ENCODE measurements around the gene SEMA4G.
"Not testable (repeated sequence)": the region's sequence is repeated elsewhere in the genome, so short reads cannot be mapped to it uniquely, and the experiment has no call there.

The SEMA4G gene

GRCh38 chr10:100970914-100971811, 1.9 kb downstream of the SEMA4G start:
- H3K4me3 ChIP-seq (ENCODE audit: low read depth, low read length): no peak overlapping the region
- TF ChIP-seq CTCF (IDR thresholded peaks at IDR 0.05; ENCODE audit: low read depth, low read length): no peak

GRCh38 chr10:100972115-100972903, 3.0 kb downstream of the SEMA4G start:
- H3K4me3 ChIP-seq (ENCODE audit: low read depth, low read length): no peak overlapping the region
- no peak for TF ChIP-seq CTCF (IDR thresholded peaks at IDR 0.05; ENCODE audit: low read depth, low read length)

- TF ChIP-seq CTCF (IDR thresholded peaks at IDR 0.05; ENCODE audit: low read depth, low read length): no peak
- no peak overlapping the region for H3K4me3 ChIP-seq (ENCODE audit: low read depth, low read length)
Measured at GRCh38 chr10:100972904-100973535, 3.7 kb downstream of the SEMA4G start.

GRCh38 chr10:100975397-100975796, 6.1 kb downstream of the SEMA4G start:
- H3K4me3 ChIP-seq (ENCODE audit: low read depth, low read length): not testable (repeated sequence)

- H3K4me3 ChIP-seq (ENCODE audit: low read depth, low read length): no peak overlapping the region
Measured at GRCh38 chr10:100976906-100977305, 7.6 kb downstream of the SEMA4G start.

GRCh38 chr10:100977436-100977835, 8.1 kb downstream of the SEMA4G start:
- TF ChIP-seq CTCF (IDR thresholded peaks at IDR 0.05; ENCODE audit: low read depth, low read length): no peak
- no peak overlapping the region for H3K4me3 ChIP-seq (ENCODE audit: low read depth, low read length)

More at GRCh38 chr10:100976906-100977305, 7.6 kb downstream of the SEMA4G start:
- TF ChIP-seq CTCF (IDR thresholded peaks at IDR 0.05; ENCODE audit: low read depth, low read length): no peak

GRCh38 chr10:100978121-100978900, 9.0 kb downstream of the SEMA4G start:
- no peak for TF ChIP-seq CTCF (IDR thresholded peaks at IDR 0.05; ENCODE audit: low read depth, low read length)
- no peak overlapping the region for H3K4me3 ChIP-seq (ENCODE audit: low read depth, low read length)
